NT2/D1 (cell line): ENCODE results near the gene RALA.

Experiments used
- DNase-seq: peaks from one replicate; pipeline ENCODE4 v3.0.0-alpha.2; 2011; ENCODE audit warnings: low read depth, low spot score
- H3K27me3 ChIP-seq: 2 replicates; pipeline ENCODE4 v1.6.0; 2011; ENCODE audit warnings: mild to moderate bottlenecking; ENCODE audit not compliant: insufficient read length, insufficient read depth
- H3K36me3 ChIP-seq: 2 replicates; pipeline ENCODE4 v1.6.1; 2011; ENCODE audit warnings: mild to moderate bottlenecking, low read length, mixed read lengths; ENCODE audit not compliant: insufficient read depth, insufficient read length
- H3K4me1 ChIP-seq: 2 replicates; pipeline ENCODE4 v1.5.1; 2011; ENCODE audit not compliant: insufficient read depth, insufficient read length
- H3K4me3 ChIP-seq: 2 replicates; pipeline ENCODE4 v1.5.1; 2011; ENCODE audit warnings: low read depth; ENCODE audit not compliant: insufficient read length
- H3K9ac ChIP-seq: 2 replicates; pipeline ENCODE4 v1.6.0; 2011; ENCODE audit warnings: low read depth; ENCODE audit not compliant: insufficient read length
- H3K9me3 ChIP-seq: 2 replicates; pipeline ENCODE4 v1.5.1; 2011; ENCODE audit warnings: mild to moderate bottlenecking, low read length; ENCODE audit not compliant: insufficient read depth
- SUZ12 ChIP-seq: IDR thresholded peaks from 2 replicates; pipeline ENCODE4 v1.6.1; 2011; ENCODE audit not compliant: insufficient read length, insufficient read depth; ENCODE audit errors: extremely low read depth
- YY1 ChIP-seq: IDR thresholded peaks from 2 replicates; pipeline ENCODE4 v1.6.1; 2011; ENCODE audit not compliant: insufficient read length, insufficient read depth
- ZNF274 ChIP-seq: IDR thresholded peaks from 2 replicates; pipeline ENCODE4 v1.6.1; 2011; ENCODE audit warnings: mild to moderate bottlenecking, low read depth, low read length

Gene RALA

DNA sequence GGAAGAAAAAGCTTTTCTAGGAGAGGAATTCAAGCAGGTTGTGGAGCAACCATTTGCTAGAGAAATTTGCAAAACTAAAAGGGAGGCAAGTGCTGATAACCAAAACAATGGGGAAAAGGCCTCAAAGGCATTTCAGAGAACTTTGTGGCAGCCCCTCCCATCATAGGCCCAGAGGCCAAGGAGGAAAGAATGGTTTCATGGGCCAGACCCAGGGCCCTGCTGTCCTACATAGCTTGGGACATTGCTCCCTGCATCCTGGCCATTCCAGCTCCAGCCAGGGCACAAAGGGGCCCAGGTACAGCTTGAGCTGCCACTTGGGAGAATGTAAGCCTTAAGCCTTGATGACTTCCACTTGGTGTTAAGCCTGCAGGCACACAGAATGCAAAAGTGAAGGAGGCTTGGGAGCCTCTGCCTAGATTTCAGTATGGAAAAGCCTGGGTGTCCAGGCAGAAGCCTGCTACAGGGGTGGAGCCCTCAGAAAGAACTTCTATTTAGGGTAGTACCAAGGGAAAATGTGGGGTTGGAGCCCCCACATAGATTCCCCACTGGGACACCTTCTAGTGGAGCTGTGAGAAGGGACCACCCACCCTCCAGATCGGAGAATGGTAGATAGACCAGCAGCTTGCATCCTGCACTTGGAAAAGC lies 91.2 kb downstream of the RALA start:
- Histone ChIP-seq H3K4me3 (no peak overlapping the region), H3K9ac (no peak overlapping the region), H3K9me3 (peaks cover 38% of the 10 kb centered on the region), H3K4me1 (no peaks in the 10 kb centered on the region), H3K27me3 (no peaks in the 10 kb centered on the region), H3K36me3 (no peaks in the 10 kb centered on the region)
- TF ChIP-seq YY1 (no peak), SUZ12 (no peak), ZNF274 (no peak)
- DNase-seq: no peak

DNA sequence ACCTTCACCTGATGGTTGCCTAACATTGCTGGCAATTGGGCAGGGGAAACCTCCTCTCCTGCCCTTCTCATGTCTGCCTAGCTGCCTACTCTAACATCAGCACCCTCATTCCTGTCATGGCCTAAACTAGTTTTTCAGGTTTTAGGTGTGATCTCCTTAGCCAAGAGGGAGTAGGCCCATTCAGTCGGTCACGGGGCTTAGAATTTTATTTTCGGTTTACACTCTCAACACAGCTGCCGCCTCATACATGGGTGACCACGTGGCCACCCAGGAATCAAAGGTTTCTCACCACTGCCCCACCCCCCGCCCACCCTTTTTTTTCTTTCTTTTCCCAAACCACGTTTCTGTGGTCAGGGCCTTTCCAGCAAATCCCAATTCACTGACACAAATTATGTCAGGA lies 97.2 kb downstream of the RALA start:
- H3K4me3 ChIP-seq: no peak overlapping the region
- H3K9me3 ChIP-seq: peaks cover 28% of the 10 kb centered on the region
- no peaks in the 10 kb centered on the region for H3K4me1 ChIP-seq
- TF ChIP-seq ZNF274 (no peak), YY1 (no peak), SUZ12 (no peak)
- no peaks in the 10 kb centered on the region for H3K27me3 ChIP-seq
- no peak for DNase-seq
- no peaks in the 10 kb centered on the region for H3K36me3 ChIP-seq
- H3K9ac ChIP-seq: no peak overlapping the region

DNA sequence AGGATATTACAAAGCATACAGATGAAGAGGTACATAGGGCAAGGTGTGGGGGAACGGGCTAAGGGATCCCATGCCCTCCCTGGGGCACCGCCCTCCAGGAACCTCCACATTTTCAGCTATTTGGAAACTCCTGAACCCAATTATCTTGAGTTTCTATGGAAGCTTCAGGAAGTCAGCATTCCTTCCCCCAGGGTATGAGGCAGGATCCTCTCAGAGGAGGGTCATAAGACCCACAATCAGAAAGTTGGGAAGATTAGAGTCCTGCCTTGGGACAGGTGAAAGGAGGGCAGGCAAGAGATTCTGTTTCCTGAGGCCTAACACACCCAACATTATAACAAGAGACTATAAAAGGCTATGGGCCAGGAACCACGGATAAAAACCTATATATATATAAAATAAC lies 98.0 kb downstream of the RALA start:
- H3K36me3 ChIP-seq: no peaks in the 10 kb centered on the region
- no peak for DNase-seq
- TF ChIP-seq SUZ12 (no peak), ZNF274 (no peak), YY1 (no peak)
- peaks cover 21% of the 10 kb centered on the region; the same call in 1 of the 2 replicates for H3K9me3 ChIP-seq
- peaks cover 1% of the 10 kb centered on the region for H3K4me1 ChIP-seq
- H3K4me3 ChIP-seq: no peak overlapping the region
- no peak overlapping the region for H3K9ac ChIP-seq
- no peaks in the 10 kb centered on the region for H3K27me3 ChIP-seq

DNA sequence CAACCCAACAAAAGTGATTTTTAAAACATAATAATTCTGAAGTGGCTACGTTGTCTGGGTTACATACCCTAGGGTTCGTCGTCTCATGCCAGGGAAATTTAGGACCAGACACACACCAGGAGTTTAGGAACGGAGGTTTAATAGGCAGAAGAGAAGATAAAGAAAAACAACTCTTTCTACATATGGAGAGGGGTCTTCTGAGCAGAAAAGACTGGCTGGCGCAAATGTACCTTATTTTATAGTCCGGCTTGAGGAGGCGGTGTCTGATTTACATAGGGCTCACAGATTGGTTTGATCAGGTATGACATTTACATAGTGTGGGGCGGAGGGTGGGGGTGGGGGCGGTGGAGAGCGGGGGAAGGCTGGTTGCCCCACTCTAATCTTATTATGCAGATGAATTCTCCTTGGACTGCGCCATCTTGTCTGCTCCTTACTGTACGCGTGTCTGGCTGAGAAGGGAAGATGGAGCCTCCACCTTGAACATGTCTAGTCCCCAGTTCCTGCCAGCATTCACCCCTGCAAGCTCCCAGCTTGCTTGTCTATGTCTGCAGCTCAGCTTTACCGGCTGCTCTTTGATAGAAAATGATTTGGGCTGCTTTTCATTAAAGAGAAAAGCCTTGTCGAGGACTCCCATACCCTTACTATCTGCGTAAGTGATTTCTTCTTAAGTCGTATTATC lies 98.7 kb downstream of the RALA start:
- H3K27me3 ChIP-seq: no peaks in the 10 kb centered on the region
- H3K4me1 ChIP-seq: peaks cover 3% of the 10 kb centered on the region
- no peak overlapping the region for H3K9ac ChIP-seq
- no peak overlapping the region for H3K4me3 ChIP-seq
- DNase-seq: no peak
- peaks cover 20% of the 10 kb centered on the region; the same call in 1 of the 2 replicates for H3K9me3 ChIP-seq
- H3K36me3 ChIP-seq: no peaks in the 10 kb centered on the region
- TF ChIP-seq ZNF274 (no peak), YY1 (no peak)

DNA sequence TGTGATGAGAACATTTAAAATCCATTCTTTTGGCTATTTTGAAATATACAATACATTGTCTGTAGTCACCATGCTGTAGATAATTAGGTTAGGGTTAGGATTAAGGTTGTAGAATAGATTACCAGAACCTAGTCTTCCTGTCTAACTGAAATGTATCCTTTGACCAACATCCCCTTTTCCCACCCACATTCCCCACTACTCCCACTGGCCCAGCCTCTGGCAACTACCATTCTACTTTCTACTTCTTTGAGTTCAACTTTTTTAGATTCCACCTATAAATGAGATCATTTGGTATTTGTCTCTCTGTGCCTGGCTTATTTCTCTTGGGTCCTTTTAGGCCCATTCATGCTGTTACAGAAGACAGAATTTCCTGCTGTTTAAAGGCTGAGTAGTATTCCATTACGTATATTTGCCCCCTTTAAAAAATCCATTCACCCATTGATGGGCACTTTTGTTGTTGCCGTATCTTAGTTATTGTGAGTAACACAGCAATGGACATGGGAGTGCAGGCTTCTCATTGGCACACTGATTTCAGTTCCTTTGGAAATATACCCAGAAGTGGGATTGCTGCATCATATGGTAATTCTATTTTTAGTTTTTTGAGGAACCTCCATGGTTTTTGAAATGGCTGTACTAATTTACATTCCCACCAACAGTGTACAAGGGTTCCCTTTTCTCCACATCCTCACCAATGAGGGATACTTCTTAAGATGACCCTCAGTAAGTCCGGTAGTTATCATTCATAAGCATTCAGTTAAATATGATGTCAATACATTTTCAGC lies 104.0 kb downstream of the RALA start:
- Histone ChIP-seq H3K9me3 (peaks cover 5% of the 10 kb centered on the region; the same call in 1 of the 2 replicates), H3K4me1 (peaks cover 4% of the 10 kb centered on the region), H3K36me3 (no peaks in the 10 kb centered on the region), H3K9ac (no peak overlapping the region), H3K4me3 (no peak overlapping the region), H3K27me3 (peaks cover 12% of the 10 kb centered on the region)
- no peak for DNase-seq
- TF ChIP-seq ZNF274 (no peak), YY1 (no peak), SUZ12 (no peak)

DNA sequence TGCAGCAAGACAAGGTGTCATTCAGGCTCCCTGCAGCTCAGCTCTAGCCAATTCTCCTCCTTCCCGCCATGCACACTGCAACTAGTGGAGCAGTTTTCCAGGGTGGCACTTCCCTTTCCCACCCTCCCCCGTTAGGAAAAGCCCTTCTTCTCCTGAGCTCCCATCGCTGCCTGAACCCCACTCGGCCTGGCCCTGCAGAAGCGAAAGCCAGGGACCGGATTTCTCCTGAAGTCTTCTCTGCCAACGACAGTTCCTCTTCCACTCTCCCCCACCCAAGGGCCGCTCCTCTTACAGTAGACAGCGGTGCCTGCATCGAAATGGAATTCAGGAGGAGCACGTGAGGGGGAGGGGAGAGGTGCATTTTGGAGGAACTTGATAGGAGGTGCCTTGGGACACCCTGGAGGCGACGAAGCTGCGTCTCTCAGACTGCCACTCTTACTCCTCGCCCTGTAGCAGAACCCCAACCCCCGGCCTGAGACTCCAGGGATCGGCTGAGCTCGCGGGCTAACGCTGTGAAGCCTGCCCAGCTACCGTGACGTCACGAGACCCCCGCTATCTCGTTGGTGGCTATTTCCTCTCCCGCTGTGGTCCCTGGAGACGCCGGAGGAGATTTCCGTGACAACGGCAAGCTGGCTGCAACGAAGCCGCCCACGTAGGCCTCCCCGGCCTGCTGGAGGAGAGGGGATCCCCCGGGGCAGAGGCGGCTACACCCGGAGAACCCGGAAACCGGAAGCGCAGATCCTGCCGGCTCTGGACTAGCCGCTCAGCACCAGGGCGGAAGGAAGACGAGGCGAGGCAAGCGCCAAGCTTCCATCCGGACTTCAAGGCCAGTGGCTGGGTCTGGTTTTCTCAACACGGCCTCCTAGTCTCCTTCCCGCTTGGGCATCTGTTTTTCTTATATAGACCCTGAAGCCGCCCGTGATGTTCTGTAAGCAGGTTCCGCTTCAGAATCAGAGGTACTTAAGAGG lies 109.7 kb downstream of the RALA start:
- DNase-seq: peak; percentile 92
- H3K36me3 ChIP-seq: peaks cover 5% of the 10 kb centered on the region
- peak overlapping the region; percentile 62 for H3K4me3 ChIP-seq
- no peaks in the 10 kb centered on the region for H3K9me3 ChIP-seq
- TF ChIP-seq YY1: no peak
- no peak for TF ChIP-seq SUZ12
- no peak for TF ChIP-seq ZNF274
- H3K9ac ChIP-seq: peak overlapping the region; percentile 83
- peaks cover 6% of the 10 kb centered on the region for H3K4me1 ChIP-seq
- peaks cover 17% of the 10 kb centered on the region for H3K27me3 ChIP-seq
